Stimulated activated effector memory CD8-positive, alpha-beta T cell treated with anti-CD3 and anti-CD28 coated beads, Interleukin-12 subunit alpha, Interleukin-12 subunit beta, amount 100 ng/mL, for 72 hours (primary cell): Measurements from ENCODE around the gene SRPK3.
"Not testable (repeated sequence)": the region's sequence is repeated elsewhere in the genome, so short reads cannot be mapped to it uniquely, and the experiment has no call there.

Experiments
- ATAC-seq: fragments of 150-1000 bp; cut with Tn5 transposase; 2 replicates; pipeline ENCODE4 v1.10.0; 2021
- DNase-seq, 2 donors: peaks; one replicate each; pipeline ENCODE4 v3.0.0; 2021 to 2022; ENCODE audit warnings: low spot score in 2 of 2
- H3K27ac Mint-ChIP-seq: one replicate; pipeline ENCODE4 v1.8.0; 2022; ENCODE audit warnings: mild to moderate bottlenecking, mixed read lengths
- H3K36me3 Mint-ChIP-seq: one replicate; pipeline ENCODE4 v1.8.0; 2022; ENCODE audit warnings: mild to moderate bottlenecking, mixed read lengths
- H3K4me1 Mint-ChIP-seq: one replicate; pipeline ENCODE4 v1.8.0; 2022; ENCODE audit warnings: mixed read lengths
- H3K4me3 Mint-ChIP-seq: one replicate; pipeline ENCODE4 v1.8.0; 2022; ENCODE audit warnings: mild to moderate bottlenecking, mixed read lengths
- H3K9me3 Mint-ChIP-seq: one replicate; pipeline ENCODE4 v1.8.0; 2022; ENCODE audit warnings: mixed read lengths

The SRPK3 gene

DNA sequence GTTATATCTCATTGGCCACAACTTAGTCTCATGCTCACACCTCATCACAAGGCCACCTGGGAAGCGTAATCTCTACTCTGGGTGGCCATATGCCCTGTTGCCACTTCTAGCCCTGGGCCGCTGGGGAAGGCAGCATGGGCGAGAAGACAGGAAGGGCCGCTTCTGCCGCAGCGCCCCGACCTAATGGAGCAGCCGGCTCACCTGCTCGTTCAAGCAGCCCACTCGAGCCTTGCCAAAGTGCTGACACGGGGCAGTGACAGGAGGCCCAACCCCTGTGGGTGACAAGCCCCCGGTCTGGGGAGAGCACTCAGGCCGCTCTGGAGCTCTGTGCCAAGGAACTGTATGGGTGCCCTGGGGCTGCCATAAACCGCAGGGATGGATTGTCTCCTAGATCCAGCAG, 38.7 kb upstream of the SRPK3 start:
- H3K9me3 Mint-ChIP-seq, H3K4me1 Mint-ChIP-seq, DNase-seq, H3K4me3 Mint-ChIP-seq, H3K27ac Mint-ChIP-seq, ATAC-seq, H3K36me3 Mint-ChIP-seq: not testable (repeated sequence)

DNA sequence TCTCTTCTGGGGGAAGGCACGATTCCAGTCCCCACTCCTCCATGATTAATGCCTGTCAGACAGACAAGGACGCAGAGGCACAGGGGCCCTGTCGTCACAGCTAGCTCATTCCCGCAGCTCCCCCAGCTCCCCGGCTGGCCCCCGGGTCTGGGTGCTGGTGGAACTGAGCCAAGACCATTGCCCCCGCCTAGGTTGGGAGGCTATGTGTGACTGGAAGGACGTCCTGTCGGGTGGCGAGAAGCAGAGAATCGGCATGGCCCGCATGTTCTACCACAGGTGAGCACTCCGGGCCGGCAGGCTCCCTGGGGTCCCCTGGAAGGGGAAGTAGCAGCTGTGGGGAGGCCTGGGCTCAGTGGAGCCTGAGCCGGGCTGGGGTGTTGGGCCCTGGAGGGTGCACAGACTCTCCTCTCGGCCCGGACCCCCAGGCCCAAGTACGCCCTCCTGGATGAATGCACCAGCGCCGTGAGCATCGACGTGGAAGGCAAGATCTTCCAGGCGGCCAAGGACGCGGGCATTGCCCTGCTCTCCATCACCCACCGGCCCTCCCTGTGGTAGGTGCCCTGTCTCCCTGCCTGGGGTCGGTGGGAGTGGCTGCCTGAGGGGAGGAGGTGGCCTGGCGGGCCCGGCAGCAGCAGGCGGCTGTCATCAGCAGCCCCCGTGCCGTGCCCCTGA, 37.9 kb upstream of the SRPK3 start:
- not testable (repeated sequence) for H3K4me3 Mint-ChIP-seq, ATAC-seq, H3K4me1 Mint-ChIP-seq, H3K27ac Mint-ChIP-seq, DNase-seq, H3K36me3 Mint-ChIP-seq, H3K9me3 Mint-ChIP-seq

DNA sequence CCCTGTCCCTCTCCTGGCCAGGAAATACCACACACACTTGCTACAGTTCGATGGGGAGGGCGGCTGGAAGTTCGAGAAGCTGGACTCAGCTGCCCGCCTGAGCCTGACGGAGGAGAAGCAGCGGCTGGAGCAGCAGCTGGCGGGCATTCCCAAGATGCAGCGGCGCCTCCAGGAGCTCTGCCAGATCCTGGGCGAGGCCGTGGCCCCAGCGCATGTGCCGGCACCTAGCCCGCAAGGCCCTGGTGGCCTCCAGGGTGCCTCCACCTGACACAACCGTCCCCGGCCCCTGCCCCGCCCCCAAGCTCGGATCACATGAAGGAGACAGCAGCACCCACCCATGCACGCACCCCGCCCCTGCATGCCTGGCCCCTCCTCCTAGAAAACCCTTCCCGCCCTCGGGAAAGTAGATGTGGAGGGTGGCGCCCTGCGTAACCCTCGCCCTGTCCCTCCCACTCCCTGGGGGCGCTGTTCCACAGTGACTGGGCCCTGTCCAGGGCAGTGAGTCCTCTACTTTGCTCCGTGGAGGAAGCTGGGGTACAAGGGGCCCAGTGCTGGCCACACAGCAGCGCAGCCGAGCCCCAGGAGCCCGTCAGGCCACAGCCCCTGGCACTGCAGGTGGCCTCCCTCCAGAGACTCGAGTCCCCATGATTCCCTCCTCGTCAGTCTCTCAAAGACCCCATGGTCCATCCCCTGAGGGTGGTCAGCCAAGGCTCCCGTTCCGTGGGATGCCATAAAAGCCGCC, 37.2 kb upstream of the SRPK3 start:
- not testable (repeated sequence) for DNase-seq, H3K4me1 Mint-ChIP-seq, H3K36me3 Mint-ChIP-seq, H3K4me3 Mint-ChIP-seq, H3K27ac Mint-ChIP-seq, ATAC-seq, H3K9me3 Mint-ChIP-seq

DNA sequence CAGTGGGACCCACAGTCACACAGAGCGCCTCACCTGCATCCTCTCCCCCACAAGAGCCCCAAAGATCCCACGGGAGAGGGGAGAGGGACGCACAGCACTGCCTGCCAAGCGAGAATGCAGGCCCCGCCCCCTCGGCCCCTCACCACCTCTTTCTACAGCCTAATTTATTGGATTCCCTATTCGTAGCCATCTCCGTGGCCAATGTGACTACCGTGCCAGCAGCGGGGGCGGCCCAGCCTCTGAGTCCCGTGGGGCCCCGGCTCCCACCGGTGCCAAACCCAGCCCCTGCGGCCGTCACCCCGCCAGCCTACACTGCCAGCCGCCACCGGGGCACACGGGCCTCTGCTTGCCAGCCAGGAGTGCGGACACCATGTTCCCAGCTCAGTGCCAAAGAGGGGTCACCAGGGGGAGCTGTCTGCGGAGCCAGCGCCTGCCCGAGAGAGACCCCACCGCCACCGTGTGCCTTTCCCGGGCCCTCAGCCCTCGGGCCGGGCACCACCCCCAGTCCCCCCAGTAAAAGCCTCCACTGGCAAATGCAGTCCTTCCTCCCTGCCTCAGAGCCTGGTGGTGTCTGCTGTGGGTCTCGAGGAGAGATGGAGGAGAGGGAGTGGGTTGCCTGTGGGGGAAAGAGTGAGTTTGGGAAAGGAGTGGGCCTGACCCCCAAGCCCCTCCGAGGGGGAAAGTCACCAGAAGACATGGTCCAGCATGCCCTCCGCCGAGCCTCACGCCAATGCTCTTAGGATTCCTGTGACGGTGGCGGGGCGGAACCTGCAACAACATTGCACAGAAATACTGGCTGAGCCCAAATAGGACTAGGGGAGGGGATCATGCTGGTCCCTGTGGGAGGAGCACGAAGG, 36.4 kb upstream of the SRPK3 start:
- no peak for DNase-seq
- ATAC-seq, result no peak
- Mint-ChIP-seq H3K4me3 (no peak overlapping the region), H3K27ac (no peak overlapping the region), H3K4me1 (peaks cover 7% of the 10 kb centered on the region), H3K9me3 (no peaks in the 10 kb centered on the region), H3K36me3 (no peaks in the 10 kb centered on the region)

DNA sequence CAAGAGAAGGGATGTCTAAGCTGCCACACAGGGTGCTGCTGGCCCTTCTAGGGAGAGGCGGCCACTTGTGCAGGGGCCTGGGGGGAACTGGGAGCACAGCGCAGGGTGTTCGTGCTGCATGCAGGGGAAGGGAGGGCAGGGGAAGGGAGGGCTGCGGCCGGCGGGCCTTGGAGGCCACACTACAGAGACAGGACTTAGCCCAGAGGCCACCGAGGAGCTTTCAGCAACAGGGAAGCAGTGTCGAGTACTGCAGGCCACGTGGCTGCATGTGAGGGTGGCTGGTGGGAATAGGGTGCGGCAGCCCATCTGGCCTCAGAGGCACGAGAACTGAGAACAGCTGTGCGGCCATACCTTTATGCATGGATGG, 35.8 kb upstream of the SRPK3 start:
- not testable (repeated sequence) for H3K9me3 Mint-ChIP-seq, H3K36me3 Mint-ChIP-seq, ATAC-seq, H3K27ac Mint-ChIP-seq, H3K4me1 Mint-ChIP-seq, H3K4me3 Mint-ChIP-seq, DNase-seq

DNA sequence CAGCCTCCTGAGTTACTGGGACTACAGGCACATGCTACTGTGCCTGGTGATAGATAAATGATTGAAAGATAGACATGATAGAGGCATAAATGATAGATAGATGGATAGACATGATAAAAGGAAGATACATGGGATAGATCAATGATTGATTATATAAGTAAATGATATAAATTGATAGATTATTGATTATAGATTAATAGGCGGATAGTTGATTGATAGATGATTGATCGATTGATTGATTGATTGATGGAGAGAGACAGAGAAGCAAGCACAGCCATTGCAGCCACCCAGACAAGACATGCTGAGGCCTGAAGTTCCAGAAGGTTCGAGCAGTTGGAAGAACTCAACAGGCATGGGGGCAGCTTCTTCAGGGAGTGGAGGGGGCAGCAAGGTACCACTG, 34.5 kb upstream of the SRPK3 start:
- Mint-ChIP-seq H3K36me3 (no peaks in the 10 kb centered on the region), H3K4me1 (no peaks in the 10 kb centered on the region), H3K27ac (no peak overlapping the region), H3K4me3 (no peak overlapping the region), H3K9me3 (no peaks in the 10 kb centered on the region)
- ATAC-seq (no peak), DNase-seq (no peak)

DNA sequence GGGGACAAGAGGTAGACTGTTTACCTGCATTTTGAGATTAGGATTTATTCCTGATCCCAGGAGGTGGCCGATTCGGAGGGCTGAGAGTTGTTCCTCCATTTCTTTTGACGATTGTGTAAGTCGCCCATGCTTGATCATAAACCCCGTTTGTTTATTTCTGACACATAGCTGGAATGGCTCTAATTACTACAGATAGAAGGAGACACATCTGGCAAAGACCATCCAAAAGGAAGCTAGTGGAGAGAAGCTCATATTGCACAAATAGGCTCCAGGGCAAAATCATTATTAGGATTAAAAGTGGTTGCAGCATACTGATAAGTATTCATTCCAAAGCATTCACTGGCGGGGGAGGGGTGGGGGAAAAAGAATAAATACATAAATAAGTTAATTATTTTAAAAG, 33.9 kb upstream of the SRPK3 start:
- H3K36me3 Mint-ChIP-seq, H3K27ac Mint-ChIP-seq, H3K9me3 Mint-ChIP-seq, H3K4me1 Mint-ChIP-seq, H3K4me3 Mint-ChIP-seq, ATAC-seq, DNase-seq: not testable (repeated sequence)

DNA sequence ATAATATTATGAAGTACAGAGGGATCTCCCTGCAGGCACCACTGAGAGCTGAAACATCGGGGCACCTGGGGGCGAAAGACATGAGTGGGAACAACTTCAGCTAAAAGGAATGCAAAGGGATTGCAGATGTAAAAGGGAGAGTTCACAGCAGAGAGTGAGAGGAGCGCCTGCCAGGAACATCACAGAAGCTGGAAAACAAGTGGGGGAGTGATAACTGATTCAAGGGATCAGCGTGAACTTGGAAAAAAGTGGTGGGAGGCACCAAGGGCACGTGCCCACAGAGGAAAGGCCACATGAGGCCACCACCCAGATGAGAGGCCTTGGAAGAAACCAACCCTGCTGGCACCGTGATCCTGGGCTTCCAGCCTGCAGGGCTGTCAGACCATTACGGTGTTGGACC, 31.8 kb upstream of the SRPK3 start:
- not testable (repeated sequence) for DNase-seq, H3K4me3 Mint-ChIP-seq, H3K9me3 Mint-ChIP-seq, ATAC-seq, H3K36me3 Mint-ChIP-seq, H3K27ac Mint-ChIP-seq, H3K4me1 Mint-ChIP-seq

DNA sequence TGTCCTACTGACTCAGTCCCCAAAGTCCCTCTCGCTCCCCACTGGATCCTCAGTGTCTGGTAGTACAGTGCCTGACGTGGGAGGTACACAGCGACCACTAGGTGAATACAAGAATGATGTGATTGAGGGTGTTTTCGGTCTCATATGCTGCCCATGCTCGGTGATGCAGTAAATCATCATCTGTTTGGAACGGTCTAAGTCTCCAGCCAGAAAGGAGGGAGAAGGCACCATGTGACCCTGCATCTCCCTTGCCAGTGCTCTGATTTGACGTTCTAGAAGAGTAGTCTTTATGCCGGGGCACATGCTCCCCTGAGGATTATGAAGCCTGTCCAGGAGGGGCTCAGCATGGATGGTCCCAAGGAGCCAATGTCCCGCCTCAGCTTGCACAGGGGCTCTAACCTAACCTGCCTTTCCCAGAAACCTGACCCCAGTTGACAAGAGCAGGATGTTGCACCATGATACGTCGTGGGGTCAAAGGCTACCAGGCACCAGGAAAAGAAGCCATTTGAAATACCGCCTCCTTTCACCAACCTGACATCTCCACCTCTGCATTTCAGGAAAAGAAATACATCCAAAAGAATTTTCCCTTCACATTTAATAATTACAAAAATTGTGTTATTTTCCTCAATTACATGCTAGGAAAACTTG, 30.6 kb upstream of the SRPK3 start:
- no peaks in the 10 kb centered on the region for H3K4me1 Mint-ChIP-seq
- DNase-seq (no peak), ATAC-seq (no peak)
- no peaks in the 10 kb centered on the region for H3K9me3 Mint-ChIP-seq
- no peak overlapping the region for H3K4me3 Mint-ChIP-seq
- no peak overlapping the region for H3K27ac Mint-ChIP-seq
- no peaks in the 10 kb centered on the region for H3K36me3 Mint-ChIP-seq

DNA sequence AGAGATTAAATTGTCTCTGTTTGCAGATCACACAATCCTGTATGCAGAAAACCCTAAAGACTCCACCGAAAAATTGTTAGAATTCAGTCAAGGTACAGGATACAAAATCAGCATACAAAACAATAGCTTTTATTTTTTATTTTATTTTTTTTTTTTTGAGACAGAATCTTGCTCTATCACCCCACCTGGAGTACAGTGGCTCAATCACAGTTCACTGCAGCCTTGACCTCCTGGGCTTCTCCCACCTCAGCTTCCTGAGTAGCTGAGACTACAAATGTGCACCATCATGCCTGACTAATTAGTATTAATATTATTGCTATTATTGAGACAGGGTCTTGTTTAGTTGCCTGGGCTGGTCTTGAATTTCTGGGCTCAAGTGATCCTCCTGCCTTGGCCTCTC, 25.7 kb upstream of the SRPK3 start:
- Mint-ChIP-seq H3K4me3 (no peak overlapping the region), H3K4me1 (no peaks in the 10 kb centered on the region), H3K9me3 (no peaks in the 10 kb centered on the region), H3K27ac (no peak overlapping the region), H3K36me3 (no peaks in the 10 kb centered on the region)
- no peak for ATAC-seq
- no peak for DNase-seq

DNA sequence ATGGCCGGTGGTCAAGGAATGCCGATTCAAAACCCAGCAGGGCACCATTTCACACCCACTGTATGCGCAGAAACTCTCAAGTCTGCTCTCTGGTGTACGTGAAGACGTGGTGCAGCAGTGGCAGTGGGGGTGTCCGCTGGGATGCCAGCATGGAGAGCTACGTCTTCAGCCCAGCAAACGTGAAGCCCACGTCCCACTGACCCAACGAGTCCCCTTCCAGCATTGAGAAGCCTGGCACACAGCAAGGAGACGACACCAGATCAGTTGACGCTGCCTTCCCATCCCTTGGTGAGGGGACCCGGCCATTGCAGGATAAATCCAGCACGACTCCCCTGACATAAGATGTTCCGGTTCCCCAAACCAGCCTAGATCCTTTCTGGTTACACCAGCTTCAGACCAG, 19.0 kb upstream of the SRPK3 start:
- H3K4me3 Mint-ChIP-seq, result no peak overlapping the region
- H3K36me3 Mint-ChIP-seq, result no peaks in the 10 kb centered on the region
- no peak for ATAC-seq
- no peaks in the 10 kb centered on the region for H3K9me3 Mint-ChIP-seq
- no peak overlapping the region for H3K27ac Mint-ChIP-seq
- DNase-seq, result no peak
- H3K4me1 Mint-ChIP-seq, result peaks cover 7% of the 10 kb centered on the region

DNA sequence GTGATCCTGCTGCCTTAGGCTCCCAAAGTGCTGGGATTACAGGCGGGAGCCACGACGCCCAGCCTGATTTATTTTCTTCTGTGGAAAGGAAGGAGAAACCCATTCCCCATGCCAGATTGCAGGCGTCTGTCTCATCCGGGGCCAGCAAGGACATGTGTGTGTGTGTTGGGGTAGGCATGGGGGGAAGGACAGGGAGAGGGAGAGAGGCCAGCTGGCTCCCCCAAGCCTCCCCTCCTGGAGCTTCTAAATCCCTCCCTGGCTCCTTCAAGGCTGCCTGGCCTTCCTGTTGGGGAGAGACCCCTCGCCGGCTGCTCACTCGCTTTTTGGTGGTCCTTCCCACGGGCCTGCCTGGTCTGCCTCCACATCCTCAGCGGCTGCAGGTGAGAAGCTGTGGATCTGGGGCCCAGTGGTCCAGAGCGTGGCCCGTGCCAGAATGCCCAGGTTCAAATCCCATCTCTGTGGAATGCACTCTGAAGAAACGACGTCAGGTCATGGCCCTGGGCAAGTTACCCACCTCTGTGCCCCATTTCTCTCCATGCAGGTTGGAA, 18.1 kb upstream of the SRPK3 start:
- H3K36me3 Mint-ChIP-seq, result no peaks in the 10 kb centered on the region
- no peak for DNase-seq
- no peaks in the 10 kb centered on the region for H3K9me3 Mint-ChIP-seq
- no peak for ATAC-seq
- H3K4me3 Mint-ChIP-seq, result no peak overlapping the region
- no peak overlapping the region for H3K27ac Mint-ChIP-seq
- peaks cover 7% of the 10 kb centered on the region for H3K4me1 Mint-ChIP-seq

DNA sequence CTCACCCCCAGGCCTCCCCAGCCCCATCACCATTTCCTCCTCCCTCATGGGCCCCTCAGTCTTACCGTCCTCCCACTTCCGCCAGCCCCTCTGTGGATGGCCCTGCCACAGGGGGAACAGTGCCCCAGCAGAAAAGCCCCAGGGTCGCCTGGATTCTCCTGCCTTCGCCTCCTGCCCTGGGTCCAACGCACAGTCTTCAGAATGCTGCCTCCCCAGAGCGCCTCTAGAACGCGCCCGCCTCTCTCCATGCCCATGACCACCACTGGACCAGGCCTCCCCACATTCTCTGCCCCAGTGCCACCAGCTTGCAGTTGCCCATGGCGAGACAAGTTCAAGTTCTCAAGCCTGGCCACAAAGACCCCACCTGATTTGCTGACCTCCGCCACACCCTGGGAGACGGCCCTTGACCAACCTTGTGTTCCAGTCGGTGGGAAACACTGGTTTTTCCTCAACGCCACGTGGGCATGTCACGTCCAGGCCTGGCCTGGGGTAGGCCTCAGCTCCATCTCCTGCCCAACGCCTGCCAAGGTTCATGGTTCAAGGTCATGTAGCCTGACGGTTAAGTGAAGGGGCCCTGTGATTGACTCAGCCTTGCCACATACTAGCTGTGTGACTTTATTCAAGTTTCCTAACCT, 17.4 kb upstream of the SRPK3 start:
- H3K4me3 Mint-ChIP-seq, result peak overlapping the region; percentile 32
- H3K4me1 Mint-ChIP-seq, result peaks cover 7% of the 10 kb centered on the region
- ATAC-seq, result peak; percentile 4
- no peaks in the 10 kb centered on the region for H3K9me3 Mint-ChIP-seq
- H3K36me3 Mint-ChIP-seq, result no peaks in the 10 kb centered on the region
- DNase-seq, result no peak
- H3K27ac Mint-ChIP-seq, result no peak overlapping the region

DNA sequence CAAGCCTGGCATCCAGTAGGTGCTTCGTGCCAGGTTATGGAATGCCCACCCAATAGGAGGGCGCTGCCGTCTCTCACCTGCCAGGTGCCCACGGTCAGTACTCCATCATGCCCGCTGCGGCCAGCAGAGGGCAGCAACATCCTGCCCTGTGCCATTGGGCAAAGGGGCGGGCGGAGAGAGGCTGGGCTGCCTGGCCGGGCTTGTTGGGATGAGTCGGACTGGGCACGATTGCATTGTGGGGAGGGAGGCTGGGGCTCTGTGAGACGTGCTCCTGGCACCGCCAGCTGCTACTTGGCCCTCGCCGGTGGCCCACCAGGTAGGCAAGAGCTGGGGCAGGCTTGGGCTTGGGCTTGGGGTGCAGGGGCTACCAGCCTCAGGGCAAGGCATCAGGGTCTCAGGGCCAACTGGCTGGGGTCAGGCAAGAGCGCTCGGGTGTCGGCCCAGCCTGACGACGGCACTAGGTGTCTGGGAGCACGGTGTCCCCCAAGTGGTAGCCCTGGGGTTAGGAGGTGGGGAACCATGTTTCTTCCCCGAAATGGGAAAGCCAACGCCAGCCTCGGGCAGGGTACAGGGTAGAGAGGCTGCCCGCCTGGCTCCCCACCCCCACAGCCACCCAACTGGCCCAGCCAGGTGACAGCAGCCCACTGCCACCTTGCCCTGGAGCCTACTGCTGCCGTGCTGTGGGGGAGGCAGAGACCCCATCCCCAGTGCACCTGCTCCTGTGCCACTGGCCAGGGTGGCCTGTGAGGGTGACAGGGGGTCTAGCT, 16.7 kb upstream of the SRPK3 start, which contains the start of gene PLXNB3:
PLXNB3 (plus strand) TSS at position 261 of the 767 bp plus-strand sequence. CDS start 1,287 bp downstream, outside the sequence.
- Mint-ChIP-seq H3K9me3 (no peaks in the 10 kb centered on the region), H3K27ac (no peak within 1 kb of the TSS), H3K36me3 (no peaks in the 10 kb centered on the region), H3K4me3 (peak within 1 kb of the TSS; percentile 32), H3K4me1 (peaks cover 7% of the 10 kb centered on the region)
- DNase-seq, result peak; percentile 62 to 82
- peak; percentile 92 for ATAC-seq
